ENCODE measurements around the gene JHY.
"Not testable (repeated sequence)": the region's sequence is repeated elsewhere in the genome, so short reads cannot be mapped to it uniquely, and the experiment has no call there.

The JHY gene

DNA sequence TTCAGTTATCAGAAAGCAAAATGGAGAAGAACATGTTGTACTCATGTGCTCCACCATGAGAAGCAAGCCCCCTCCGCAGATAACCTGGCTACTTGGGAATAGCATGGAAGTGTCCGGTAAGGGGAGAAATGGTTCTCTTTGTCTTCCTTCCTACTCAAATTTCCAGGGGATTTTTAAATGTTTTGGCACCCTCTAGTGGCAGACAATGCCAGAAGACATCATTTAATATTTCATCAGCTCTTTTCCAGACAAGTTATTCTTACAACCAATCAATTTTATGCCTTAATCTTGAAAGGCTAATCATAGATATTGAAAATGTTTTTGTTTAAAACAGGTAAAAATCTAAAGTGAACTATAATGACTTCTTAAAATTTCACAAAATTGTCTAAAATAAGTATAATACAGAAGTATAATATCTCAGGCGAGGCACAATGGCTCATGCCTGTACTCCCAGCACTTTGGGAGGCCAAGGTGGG lies 28.6 kb upstream of the JHY start:
- Histone ChIP-seq H3K36me3 (ENCODE audit: control insufficient read depth in 1 of 2, insufficient read depth in 2 of 2, low read depth in 1 of 2, low read length in 2 of 2) (no peaks in the 10 kb centered on the region), H3K79me1 (replicated peaks; ENCODE audit: low read length, poor library complexity, severe bottlenecking) (no peaks in the 10 kb centered on the region), H3K4ac (ENCODE audit: low read depth in 1 of 2, low read length in 2 of 2) (no peak overlapping the region), H3K9ac (ENCODE audit: low read length) (peak overlapping the region; percentile 14), H4K8ac (ENCODE audit: low read length) (no peak overlapping the region), H3K14ac (ENCODE audit: low read length in 2 of 2) (no peak overlapping the region), H3K18ac (ENCODE audit: low read depth in 1 of 2, low read length in 2 of 2) (no peak overlapping the region), H2AFZ (ENCODE audit: low read depth, low read length) (no peak overlapping the region), H2BK15ac (ENCODE audit: low read depth, poor library complexity, severe bottlenecking) (no peak overlapping the region), H3K4me2 (ENCODE audit: low read length, poor library complexity, severe bottlenecking) (no peak overlapping the region), H4K91ac (ENCODE audit: low read length) (no peak overlapping the region), H3K4me3 (ENCODE audit: insufficient read depth in 1 of 2, low read depth in 1 of 2, low read length in 2 of 2) (no peak overlapping the region), H2AK5ac (ENCODE audit: low read length, severe bottlenecking) (no peak overlapping the region), H3K9me3 (ENCODE audit: control insufficient read depth, low read length) (no peaks in the 10 kb centered on the region), H3K27me3 (ENCODE audit: control insufficient read depth in 1 of 2, insufficient read depth in 1 of 2, low read length in 2 of 2) (no peaks in the 10 kb centered on the region), H2BK5ac (ENCODE audit: low read depth, low read length, poor library complexity, severe bottlenecking) (no peak overlapping the region), H2BK12ac (ENCODE audit: low read length in 2 of 2) (no peak overlapping the region), H3K23ac (ENCODE audit: low read length in 2 of 2) (no peak overlapping the region), H3K27ac (ENCODE audit: low read length, poor library complexity, severe bottlenecking) (no peak overlapping the region), H2BK120ac (ENCODE audit: low read depth, low read length) (no peak overlapping the region), H3K4me1 (ENCODE audit: control insufficient read depth, insufficient read depth, low read depth, low read length) (peaks cover 12% of the 10 kb centered on the region)
- peak; percentile 80 for DNase-seq
- WGBS = 31% methylated on average over 1 of the region's 3 CpGs

DNA sequence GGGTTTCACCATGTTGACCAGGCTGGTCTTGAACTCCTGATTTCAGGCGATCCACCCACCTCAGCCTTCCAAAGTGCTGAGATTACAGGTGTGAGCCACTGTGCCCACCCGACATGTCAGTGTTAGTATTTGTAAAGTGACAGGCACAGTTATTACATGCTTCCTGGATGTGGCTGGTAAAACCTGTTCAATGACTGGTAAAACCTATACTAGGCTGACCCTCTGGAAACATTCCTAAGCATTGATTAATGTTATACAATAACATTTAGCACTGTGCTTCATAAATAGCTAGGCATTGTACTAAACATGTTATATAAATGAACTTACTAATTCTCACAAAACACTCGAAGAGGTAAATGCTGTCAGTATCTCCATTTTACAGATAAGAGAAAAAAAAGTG lies 20.9 kb upstream of the JHY start:
- H3K4me2 ChIP-seq (ENCODE audit: low read length, poor library complexity, severe bottlenecking) = no peak overlapping the region
- H3K9ac ChIP-seq (ENCODE audit: low read length) = no peak overlapping the region
- no peak overlapping the region for H3K4ac ChIP-seq (ENCODE audit: low read depth in 1 of 2, low read length in 2 of 2)
- peaks cover 0 to 6% of the 10 kb centered on the region in 2 experiments for H3K27me3 ChIP-seq (ENCODE audit: control insufficient read depth in 1 of 2, insufficient read depth in 1 of 2, low read length in 2 of 2)
- H3K14ac ChIP-seq (ENCODE audit: low read length in 2 of 2) = no peak overlapping the region
- H3K18ac ChIP-seq (ENCODE audit: low read depth in 1 of 2, low read length in 2 of 2) = no peak overlapping the region
- H3K4me1 ChIP-seq (ENCODE audit: control insufficient read depth, insufficient read depth, low read depth, low read length) = peaks cover 6% of the 10 kb centered on the region
- no peak overlapping the region for H3K27ac ChIP-seq (ENCODE audit: low read length, poor library complexity, severe bottlenecking)
- H2AFZ ChIP-seq (ENCODE audit: low read depth, low read length) = no peak overlapping the region
- no peak overlapping the region for H2BK120ac ChIP-seq (ENCODE audit: low read depth, low read length)
- no peak overlapping the region for H3K23ac ChIP-seq (ENCODE audit: low read length in 2 of 2)
- 96% methylated on average over 2 of the region's 3 CpGs for WGBS
- H2BK15ac ChIP-seq (ENCODE audit: low read depth, poor library complexity, severe bottlenecking) = no peak overlapping the region
- no peak overlapping the region for H3K4me3 ChIP-seq (ENCODE audit: insufficient read depth in 1 of 2, low read depth in 1 of 2, low read length in 2 of 2)
- no peak overlapping the region for H4K8ac ChIP-seq (ENCODE audit: low read length)
- no peak for DNase-seq
- no peaks in the 10 kb centered on the region for H3K9me3 ChIP-seq (ENCODE audit: control insufficient read depth, low read length)
- H3K79me1 ChIP-seq (replicated peaks; ENCODE audit: low read length, poor library complexity, severe bottlenecking) = no peaks in the 10 kb centered on the region
- no peak overlapping the region for H2BK12ac ChIP-seq (ENCODE audit: low read length in 2 of 2)
- H2AK5ac ChIP-seq (ENCODE audit: low read length, severe bottlenecking) = no peak overlapping the region
- no peaks in the 10 kb centered on the region for H3K36me3 ChIP-seq (ENCODE audit: control insufficient read depth in 1 of 2, insufficient read depth in 2 of 2, low read depth in 1 of 2, low read length in 2 of 2)
- no peak overlapping the region for H2BK5ac ChIP-seq (ENCODE audit: low read depth, low read length, poor library complexity, severe bottlenecking)
- H4K91ac ChIP-seq (ENCODE audit: low read length) = no peak overlapping the region

DNA sequence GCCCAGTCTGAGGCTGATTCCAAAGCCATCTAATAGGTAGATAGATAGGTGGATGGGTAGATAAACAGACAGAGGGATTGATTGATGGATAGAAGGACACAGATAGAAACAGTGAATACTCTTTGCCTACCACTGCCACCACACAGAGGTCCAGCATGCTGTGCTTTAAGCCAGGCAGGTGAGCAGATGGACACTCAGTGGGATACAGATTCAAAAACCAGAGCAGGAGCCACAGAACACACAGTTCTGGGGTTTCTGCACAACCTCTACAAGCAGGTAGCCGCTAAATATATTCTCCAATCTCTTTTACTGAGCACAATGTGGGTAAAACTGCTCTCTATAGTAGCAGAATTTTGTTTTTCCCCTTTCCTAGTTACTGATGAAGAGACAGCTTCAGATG lies 20.5 kb upstream of the JHY start:
- no peak overlapping the region for H3K14ac ChIP-seq (ENCODE audit: low read length in 2 of 2)
- no peak overlapping the region for H3K9ac ChIP-seq (ENCODE audit: low read length)
- WGBS = no CpG with 5 or more reads among the region's 1 CpG

DNA sequence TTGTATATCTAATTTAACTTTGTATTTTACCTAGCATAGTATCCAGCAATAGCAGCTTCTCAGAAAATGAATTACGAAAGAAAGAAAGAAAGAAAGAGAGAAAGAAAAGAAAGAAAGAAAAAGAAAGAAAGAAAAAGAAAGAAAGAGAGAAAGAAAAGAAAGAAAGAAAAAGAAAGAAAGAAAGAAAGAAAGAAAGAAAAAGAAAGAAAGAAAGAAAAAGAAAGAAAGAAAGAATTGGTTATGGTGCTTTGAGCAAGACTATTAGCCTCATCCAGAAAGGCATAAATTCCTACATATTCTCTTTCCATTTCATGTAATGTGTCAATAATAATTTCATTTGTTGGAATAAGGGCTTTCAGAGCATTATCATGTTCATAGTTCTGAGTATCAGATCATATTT lies 19.4 kb upstream of the JHY start:
- H2AK5ac ChIP-seq (ENCODE audit: low read length, severe bottlenecking); H3K79me1 ChIP-seq (replicated peaks; ENCODE audit: low read length, poor library complexity, severe bottlenecking); H3K36me3 ChIP-seq (ENCODE audit: control insufficient read depth in 1 of 2, insufficient read depth in 2 of 2, low read depth in 1 of 2, low read length in 2 of 2); H2BK5ac ChIP-seq (ENCODE audit: low read depth, low read length, poor library complexity, severe bottlenecking); H3K27me3 ChIP-seq (ENCODE audit: control insufficient read depth in 1 of 2, insufficient read depth in 1 of 2, low read length in 2 of 2); H3K14ac ChIP-seq (ENCODE audit: low read length in 2 of 2); H4K8ac ChIP-seq (ENCODE audit: low read length); H3K9me3 ChIP-seq (ENCODE audit: control insufficient read depth, low read length); H3K4me1 ChIP-seq (ENCODE audit: control insufficient read depth, insufficient read depth, low read depth, low read length); H2BK12ac ChIP-seq (ENCODE audit: low read length in 2 of 2); H2BK120ac ChIP-seq (ENCODE audit: low read depth, low read length); H3K18ac ChIP-seq (ENCODE audit: low read depth in 1 of 2, low read length in 2 of 2); H2BK15ac ChIP-seq (ENCODE audit: low read depth, poor library complexity, severe bottlenecking); H2AFZ ChIP-seq (ENCODE audit: low read depth, low read length); H3K27ac ChIP-seq (ENCODE audit: low read length, poor library complexity, severe bottlenecking); H4K91ac ChIP-seq (ENCODE audit: low read length); H3K4ac ChIP-seq (ENCODE audit: low read depth in 1 of 2, low read length in 2 of 2); H3K23ac ChIP-seq (ENCODE audit: low read length in 2 of 2); H3K4me3 ChIP-seq (ENCODE audit: insufficient read depth in 1 of 2, low read depth in 1 of 2, low read length in 2 of 2); H3K4me2 ChIP-seq (ENCODE audit: low read length, poor library complexity, severe bottlenecking); DNase-seq: not testable (repeated sequence)
- WGBS = 91% methylated on average over 1 of the region's 1 CpG
- peak overlapping the region; percentile 41 for H3K9ac ChIP-seq (ENCODE audit: low read length)

More for the DNA sequence above, 20.5 kb upstream of the JHY start:
- H3K36me3 ChIP-seq (ENCODE audit: control insufficient read depth in 1 of 2, insufficient read depth in 2 of 2, low read depth in 1 of 2, low read length in 2 of 2) = no peaks in the 10 kb centered on the region
- H2AFZ ChIP-seq (ENCODE audit: low read depth, low read length) = no peak overlapping the region
- no peak overlapping the region for H2BK15ac ChIP-seq (ENCODE audit: low read depth, poor library complexity, severe bottlenecking)
- no peak overlapping the region for H4K8ac ChIP-seq (ENCODE audit: low read length)
- H3K18ac ChIP-seq (ENCODE audit: low read depth in 1 of 2, low read length in 2 of 2) = no peak overlapping the region
- no peaks in the 10 kb centered on the region for H3K79me1 ChIP-seq (replicated peaks; ENCODE audit: low read length, poor library complexity, severe bottlenecking)
- H3K27me3 ChIP-seq (ENCODE audit: control insufficient read depth in 1 of 2, insufficient read depth in 1 of 2, low read length in 2 of 2) = peaks cover 0 to 6% of the 10 kb centered on the region in 2 experiments
- no peak overlapping the region for H2BK120ac ChIP-seq (ENCODE audit: low read depth, low read length)
- no peak overlapping the region for H2BK5ac ChIP-seq (ENCODE audit: low read depth, low read length, poor library complexity, severe bottlenecking)
- H2AK5ac ChIP-seq (ENCODE audit: low read length, severe bottlenecking) = no peak overlapping the region
- no peak overlapping the region for H3K4me3 ChIP-seq (ENCODE audit: insufficient read depth in 1 of 2, low read depth in 1 of 2, low read length in 2 of 2)
- no peak overlapping the region for H4K91ac ChIP-seq (ENCODE audit: low read length)
- H3K9me3 ChIP-seq (ENCODE audit: control insufficient read depth, low read length) = no peaks in the 10 kb centered on the region
- H3K23ac ChIP-seq (ENCODE audit: low read length in 2 of 2) = no peak overlapping the region
- H3K4me1 ChIP-seq (ENCODE audit: control insufficient read depth, insufficient read depth, low read depth, low read length) = peaks cover 5% of the 10 kb centered on the region
- H3K4ac ChIP-seq (ENCODE audit: low read depth in 1 of 2, low read length in 2 of 2) = no peak overlapping the region
- no peak overlapping the region for H3K27ac ChIP-seq (ENCODE audit: low read length, poor library complexity, severe bottlenecking)
- H2BK12ac ChIP-seq (ENCODE audit: low read length in 2 of 2) = no peak overlapping the region
- DNase-seq = no peak
- H3K4me2 ChIP-seq (ENCODE audit: low read length, poor library complexity, severe bottlenecking) = no peak overlapping the region
